SK-N-MC (cell line): Measurements from ENCODE around the gene RSPH10B.

Source experiments
- EZH2 ChIP-seq: fragments of 200-600 bp; sonication (generic); IDR thresholded peaks from one replicate; pipeline ENCODE4 v1.6.1; 2017; ENCODE audit warnings: antibody characterized with exemption
- POLR2AphosphoS5 ChIP-seq: IDR thresholded peaks from 2 replicates; pipeline ENCODE4 v1.6.1; 2012; ENCODE audit warnings: mild to moderate bottlenecking, low read depth, low read length, borderline replicate concordance

- TF ChIP-seq EZH2 (no peak), POLR2AphosphoS5 (no peak; the same call in 1 of the 2 replicates)
Observed at GRCh38 chr7:6015917-6016652, 45.6 kb upstream of the RSPH10B start.
